Activated B cell treated with CpG ODN at 0.5 μM for 24 hours (primary cell): Measurements from ENCODE around the gene CDH12. TPM values are rescaled to one million over a fixed set of nuclear protein-coding genes. Genes with fewer than 3 reads are reported as not detected.

Experiments
- ATAC-seq: fragments of 200-7000 bp; cut with Tn5 transposase; one replicate; pipeline ENCODE4 v1.10.0; 2021; ENCODE audit warnings: low read depth, mild to moderate bottlenecking, moderate library complexity
- CTCF ChIA-PET: fragments of 350-600 bp; sonication (Branson Sonifier 250); formaldehyde crosslinking; loops from one replicate; lab custom pipeline; 2021; ENCODE audit warnings: antibody characterized with exemption; lab: Charles Lee
- POLR2A ChIA-PET: fragments of 350-600 bp; sonication (Branson Sonifier 250); formaldehyde crosslinking; loops from one replicate; lab custom pipeline; 2021; ENCODE audit warnings: antibody characterized with exemption; lab: Charles Lee
- DNase-seq: peaks from one replicate; pipeline ENCODE4 v3.0.0; 2022
- H3K27ac Mint-ChIP-seq: one replicate; pipeline ENCODE4 v1.8.0; 2020; ENCODE audit warnings: mixed read lengths
- H3K27me3 Mint-ChIP-seq: one replicate; pipeline ENCODE4 v1.8.0; 2021; ENCODE audit warnings: mixed read lengths
- H3K36me3 Mint-ChIP-seq: one replicate; pipeline ENCODE4 v1.8.0; 2021; ENCODE audit warnings: low read depth, mixed read lengths
- H3K4me1 Mint-ChIP-seq: one replicate; pipeline ENCODE4 v1.8.0; 2021; ENCODE audit warnings: mixed read lengths
- H3K4me3 Mint-ChIP-seq: one replicate; pipeline ENCODE4 v1.8.0; 2020; ENCODE audit warnings: mild to moderate bottlenecking, mixed read lengths
- H3K9me3 Mint-ChIP-seq: one replicate; pipeline ENCODE4 v1.8.0; 2020; ENCODE audit warnings: mixed read lengths
- intact Hi-C: fragments of 100-400 bp; cut with micrococcal nuclease; formaldehyde crosslinking; loops from one replicate; pipeline ENCODE4 v1.15.1; 2024
- total RNA-seq: library from RNA; stranded (reverse); gene quantifications from 2 replicates; pipeline ENCODE4 v1.2.3, GENCODE V29; 2022
- TF ChIP-seq, protein P1 (sequence below): fragments of 200-600 bp; IDR thresholded peaks from one replicate; pipeline ENCODE4 v1.8.0; 2022; ENCODE audit warnings: antibody characterized with exemption, mild to moderate bottlenecking

The CDH12 gene
- total RNA-seq, 1 donor from 2014 or later = not detected

DNA sequence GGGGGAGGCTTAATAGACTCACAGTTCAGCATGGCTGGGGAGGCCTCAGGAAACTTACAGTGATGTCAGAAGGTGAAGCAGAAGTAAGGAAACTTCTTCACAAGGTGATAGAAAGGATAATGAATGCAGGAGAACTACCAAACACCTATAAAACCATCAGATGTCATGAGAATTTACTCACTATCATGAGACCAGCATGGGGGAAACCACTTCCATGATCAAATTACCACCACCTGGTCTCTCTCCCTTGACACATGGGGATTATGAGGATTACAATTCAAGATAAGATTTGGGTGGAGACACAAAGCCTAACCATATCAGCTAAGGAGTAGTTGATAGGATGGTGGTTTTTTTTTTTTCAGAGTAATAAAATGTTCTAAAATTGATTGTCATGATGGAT, 201.8 kb downstream of the CDH12 start:
- ChIA-PET POLR2A (no interaction called here), CTCF (no interaction called here)
- Mint-ChIP-seq H3K27me3 (no peaks in the 10 kb centered on the region), H3K4me1 (no peaks in the 10 kb centered on the region), H3K36me3 (no peaks in the 10 kb centered on the region), H3K4me3 (no peak overlapping the region), H3K9me3 (peaks cover 2% of the 10 kb centered on the region), H3K27ac (no peak overlapping the region)
- TF ChIP-seq, protein P1, sequence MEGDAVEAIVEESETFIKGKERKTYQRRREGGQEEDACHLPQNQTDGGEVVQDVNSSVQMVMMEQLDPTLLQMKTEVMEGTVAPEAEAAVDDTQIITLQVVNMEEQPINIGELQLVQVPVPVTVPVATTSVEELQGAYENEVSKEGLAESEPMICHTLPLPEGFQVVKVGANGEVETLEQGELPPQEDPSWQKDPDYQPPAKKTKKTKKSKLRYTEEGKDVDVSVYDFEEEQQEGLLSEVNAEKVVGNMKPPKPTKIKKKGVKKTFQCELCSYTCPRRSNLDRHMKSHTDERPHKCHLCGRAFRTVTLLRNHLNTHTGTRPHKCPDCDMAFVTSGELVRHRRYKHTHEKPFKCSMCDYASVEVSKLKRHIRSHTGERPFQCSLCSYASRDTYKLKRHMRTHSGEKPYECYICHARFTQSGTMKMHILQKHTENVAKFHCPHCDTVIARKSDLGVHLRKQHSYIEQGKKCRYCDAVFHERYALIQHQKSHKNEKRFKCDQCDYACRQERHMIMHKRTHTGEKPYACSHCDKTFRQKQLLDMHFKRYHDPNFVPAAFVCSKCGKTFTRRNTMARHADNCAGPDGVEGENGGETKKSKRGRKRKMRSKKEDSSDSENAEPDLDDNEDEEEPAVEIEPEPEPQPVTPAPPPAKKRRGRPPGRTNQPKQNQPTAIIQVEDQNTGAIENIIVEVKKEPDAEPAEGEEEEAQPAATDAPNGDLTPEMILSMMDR = no peak
- ATAC-seq (no peak), DNase-seq (no peak)
- intact Hi-C loops = no loop called here

DNA sequence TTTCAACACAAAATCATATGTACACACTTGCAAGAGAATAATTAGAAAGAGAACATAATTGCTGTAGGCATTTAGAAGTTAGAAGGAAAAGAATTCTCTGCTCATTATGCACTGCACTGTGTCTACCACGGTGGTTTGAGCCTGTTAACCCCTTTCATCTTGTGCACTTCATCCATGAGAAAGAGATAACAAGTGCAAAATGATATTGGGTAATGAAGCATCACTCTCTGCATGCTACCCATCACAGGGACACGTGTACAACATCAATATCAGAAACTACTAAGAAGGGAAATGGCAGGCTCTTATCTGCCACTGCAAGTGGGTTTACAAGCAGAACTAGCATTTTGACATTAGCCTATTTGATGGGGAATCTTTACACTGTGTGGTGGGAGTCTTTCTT, 202.6 kb downstream of the CDH12 start:
- H3K9me3 Mint-ChIP-seq = peaks cover 2% of the 10 kb centered on the region
- H3K36me3 Mint-ChIP-seq = no peaks in the 10 kb centered on the region
- H3K27me3 Mint-ChIP-seq = no peaks in the 10 kb centered on the region
- ATAC-seq (no peak), DNase-seq (no peak)
- H3K4me3 Mint-ChIP-seq = no peak overlapping the region
- CTCF ChIA-PET = no interaction called here
- H3K4me1 Mint-ChIP-seq = no peaks in the 10 kb centered on the region
- intact Hi-C loops = no loop called here
- POLR2A ChIA-PET = no interaction called here
- no peak overlapping the region for H3K27ac Mint-ChIP-seq
- TF ChIP-seq, protein P1 = no peak

DNA sequence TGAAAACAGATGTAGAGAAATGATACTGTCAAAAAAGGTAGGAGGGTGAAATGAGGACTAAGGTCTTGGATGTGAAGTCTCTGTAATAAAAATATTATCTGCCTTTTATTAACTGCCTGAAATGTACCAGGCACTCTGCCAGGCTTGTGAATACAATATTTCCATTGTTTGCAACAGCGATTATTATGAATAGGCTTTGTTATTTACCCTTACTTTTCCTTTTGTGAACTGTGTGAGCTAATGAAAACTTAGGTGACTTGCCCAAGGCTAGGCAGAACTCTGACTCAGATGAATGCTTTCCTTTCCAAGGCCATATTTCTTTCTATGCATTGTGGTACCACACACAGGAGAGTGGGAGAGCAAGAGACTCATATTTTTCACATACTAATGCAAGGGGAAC, 204.1 kb downstream of the CDH12 start:
- Mint-ChIP-seq H3K36me3 (no peaks in the 10 kb centered on the region), H3K9me3 (peaks cover 2% of the 10 kb centered on the region), H3K4me3 (no peak overlapping the region), H3K27me3 (no peaks in the 10 kb centered on the region), H3K27ac (no peak overlapping the region), H3K4me1 (no peaks in the 10 kb centered on the region)
- CTCF ChIA-PET = no interaction called here
- intact Hi-C loops = no loop called here
- DNase-seq (no peak), ATAC-seq (no peak)
- TF ChIP-seq, protein P1 = no peak
- POLR2A ChIA-PET = no interaction called here

DNA sequence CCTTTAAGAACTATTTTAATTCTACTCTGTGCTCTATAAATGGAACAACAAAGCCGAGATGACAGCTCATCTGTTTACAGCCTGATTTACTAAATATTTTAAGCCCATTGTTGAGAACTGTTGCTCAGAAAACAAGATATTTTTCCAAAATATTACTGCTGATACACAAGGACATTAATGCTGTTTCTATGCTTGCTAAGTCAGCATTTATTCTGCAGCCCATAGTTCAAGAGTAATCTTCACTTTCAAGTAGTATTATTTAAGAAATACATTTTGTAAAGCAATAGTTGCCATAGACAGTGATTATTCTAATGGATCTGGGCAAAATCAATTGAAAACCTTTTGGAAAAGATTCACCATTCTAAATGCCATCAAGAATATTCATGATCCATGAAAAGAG, 208.3 kb downstream of the CDH12 start:
- Mint-ChIP-seq H3K27me3 (no peaks in the 10 kb centered on the region), H3K27ac (no peak overlapping the region), H3K4me3 (no peak overlapping the region), H3K36me3 (no peaks in the 10 kb centered on the region), H3K4me1 (no peaks in the 10 kb centered on the region), H3K9me3 (peaks cover 2% of the 10 kb centered on the region)
- POLR2A ChIA-PET = no interaction called here
- CTCF ChIA-PET = no interaction called here
- TF ChIP-seq, protein P1 = no peak
- intact Hi-C loops = no loop called here
- ATAC-seq = no peak
- no peak for DNase-seq

DNA sequence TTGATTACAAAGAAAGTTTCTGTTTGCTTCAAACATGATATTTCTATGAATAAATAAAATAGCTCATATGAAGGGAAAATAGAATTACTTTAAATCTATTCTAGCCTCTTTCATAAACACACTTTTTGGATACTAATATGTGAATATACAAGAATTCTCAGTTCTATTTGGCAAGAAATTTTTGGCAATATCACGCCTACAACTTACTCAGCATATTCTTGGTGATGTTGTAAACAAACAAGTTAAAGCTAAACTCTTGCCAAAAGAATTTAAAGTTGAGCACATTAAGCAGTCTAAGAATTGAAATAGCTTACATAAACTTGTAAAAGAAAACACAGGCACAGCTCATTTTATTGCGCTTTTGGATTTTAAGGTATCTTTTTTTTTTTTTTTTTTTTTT, 209.8 kb downstream of the CDH12 start:
- ATAC-seq (no peak), DNase-seq (no peak)
- no peaks in the 10 kb centered on the region for H3K36me3 Mint-ChIP-seq
- intact Hi-C loops = no loop called here
- H3K4me3 Mint-ChIP-seq = no peak overlapping the region
- H3K9me3 Mint-ChIP-seq = peaks cover 4% of the 10 kb centered on the region
- no peaks in the 10 kb centered on the region for H3K4me1 Mint-ChIP-seq
- H3K27me3 Mint-ChIP-seq = no peaks in the 10 kb centered on the region
- ChIA-PET CTCF (no interaction called here), POLR2A (no interaction called here)
- no peak overlapping the region for H3K27ac Mint-ChIP-seq
- TF ChIP-seq, protein P1 = no peak
